Measurements from ENCODE around the gene PRKCA. TPM values are rescaled to one million over a fixed set of nuclear protein-coding genes. Genes with fewer than 3 reads are reported as not detected.

The PRKCA gene
- total RNA-seq, 1 experiment from 2014 or later, result 22.6 TPM

- POLR2A ChIA-PET (ENCODE audit: unreplicated experiment), result no interaction called here
- BruUV-seq (replicated peaks), result no TSS peak
- Histone ChIP-seq H3K79me2 (ENCODE audit: low read length) (no peaks in the 10 kb centered on the region), H3K9ac (ENCODE audit: low read length) (no peak overlapping the region), H3K27ac (ENCODE audit: low read length) (no peak overlapping the region), H3K27me3 (ENCODE audit: low read length) (no peaks in the 10 kb centered on the region), H4K20me1 (ENCODE audit: low read length) (no peaks in the 10 kb centered on the region), H3K36me3 (ENCODE audit: low read depth, low read length) (no peaks in the 10 kb centered on the region), H3K9me2 (replicated peaks; ENCODE audit: low read length) (no peaks in the 10 kb centered on the region), H3K4me3 (ENCODE audit: low read length) (no peak overlapping the region), H2AFZ (ENCODE audit: low read length) (no peak overlapping the region), H3K4me1 (ENCODE audit: insufficient read depth, low read length) (no peaks in the 10 kb centered on the region), H3K4me2 (ENCODE audit: low read length) (no peak overlapping the region), H3F3A (ENCODE audit: low read length, unreplicated experiment) (no peaks in the 10 kb centered on the region), H3K9me3 (ENCODE audit: low read length) (no peaks in the 10 kb centered on the region)
- TF ChIP-seq CTCF (conservative IDR thresholded peaks at IDR 0.05; ENCODE audit: low read depth, low read length), result no peak
- no peak for TF ChIP-seq EZH2phosphoT487 (IDR thresholded peaks at IDR 0.05; ENCODE audit: borderline replicate concordance, low read length)
- TF ChIP-seq EZH2 (IDR thresholded peaks at IDR 0.05; ENCODE audit: low read length, unreplicated experiment), result no peak
- ATAC-seq (no peak), DNase-seq (no peak)
- CTCF ChIA-PET, result no interaction called here
- intact Hi-C loops (cut with micrococcal nuclease), result no loop called here
These were observed 276.5 kb downstream of the PRKCA start for GRCh38 chr17:66578781-66579489.

- no peaks in the 10 kb centered on the region for H3K79me2 ChIP-seq (ENCODE audit: low read length)
- CTCF ChIA-PET, result no interaction called here
- no TSS peak for BruUV-seq (replicated peaks)
These were observed 277.1 kb downstream of the PRKCA start for GRCh38 chr17:66579556-66579955.

More at GRCh38 chr17:66579556-66579955, 277.1 kb downstream of the PRKCA start:
- Histone ChIP-seq H3F3A (ENCODE audit: low read length, unreplicated experiment) (no peaks in the 10 kb centered on the region), H3K4me1 (ENCODE audit: insufficient read depth, low read length) (no peaks in the 10 kb centered on the region), H3K9ac (ENCODE audit: low read length) (no peak overlapping the region), H3K4me2 (ENCODE audit: low read length) (no peak overlapping the region), H3K4me3 (ENCODE audit: low read length) (no peak overlapping the region), H4K20me1 (ENCODE audit: low read length) (no peaks in the 10 kb centered on the region), H3K27ac (ENCODE audit: low read length) (no peak overlapping the region), H2AFZ (ENCODE audit: low read length) (no peak overlapping the region), H3K9me3 (ENCODE audit: low read length) (no peaks in the 10 kb centered on the region), H3K9me2 (replicated peaks; ENCODE audit: low read length) (no peaks in the 10 kb centered on the region), H3K27me3 (ENCODE audit: low read length) (no peaks in the 10 kb centered on the region), H3K36me3 (ENCODE audit: low read depth, low read length) (no peaks in the 10 kb centered on the region)
- POLR2A ChIA-PET (ENCODE audit: unreplicated experiment), result no interaction called here
- ATAC-seq, result no peak
- intact Hi-C loops (cut with micrococcal nuclease), result no loop called here
- no peak for DNase-seq
- TF ChIP-seq EZH2phosphoT487 (IDR thresholded peaks at IDR 0.05; ENCODE audit: borderline replicate concordance, low read length), result no peak
- TF ChIP-seq CTCF (conservative IDR thresholded peaks at IDR 0.05; ENCODE audit: low read depth, low read length), result no peak
- no peak for TF ChIP-seq EZH2 (IDR thresholded peaks at IDR 0.05; ENCODE audit: low read length, unreplicated experiment)
